GM21717 (cell line): ENCODE measurements around the gene STARD9.
"Not testable (repeated sequence)": the region's sequence is repeated elsewhere in the genome, so short reads cannot be mapped to it uniquely, and the experiment has no call there.

Experiments used
- ATAC-seq: cut with Tn5 transposase; IDR thresholded peaks from one replicate; pipeline ENCODE4 v1.9.1; 2021; ENCODE audit warnings: mild to moderate bottlenecking, moderate library complexity; ENCODE audit not compliant: unreplicated experiment

The STARD9 gene

DNA sequence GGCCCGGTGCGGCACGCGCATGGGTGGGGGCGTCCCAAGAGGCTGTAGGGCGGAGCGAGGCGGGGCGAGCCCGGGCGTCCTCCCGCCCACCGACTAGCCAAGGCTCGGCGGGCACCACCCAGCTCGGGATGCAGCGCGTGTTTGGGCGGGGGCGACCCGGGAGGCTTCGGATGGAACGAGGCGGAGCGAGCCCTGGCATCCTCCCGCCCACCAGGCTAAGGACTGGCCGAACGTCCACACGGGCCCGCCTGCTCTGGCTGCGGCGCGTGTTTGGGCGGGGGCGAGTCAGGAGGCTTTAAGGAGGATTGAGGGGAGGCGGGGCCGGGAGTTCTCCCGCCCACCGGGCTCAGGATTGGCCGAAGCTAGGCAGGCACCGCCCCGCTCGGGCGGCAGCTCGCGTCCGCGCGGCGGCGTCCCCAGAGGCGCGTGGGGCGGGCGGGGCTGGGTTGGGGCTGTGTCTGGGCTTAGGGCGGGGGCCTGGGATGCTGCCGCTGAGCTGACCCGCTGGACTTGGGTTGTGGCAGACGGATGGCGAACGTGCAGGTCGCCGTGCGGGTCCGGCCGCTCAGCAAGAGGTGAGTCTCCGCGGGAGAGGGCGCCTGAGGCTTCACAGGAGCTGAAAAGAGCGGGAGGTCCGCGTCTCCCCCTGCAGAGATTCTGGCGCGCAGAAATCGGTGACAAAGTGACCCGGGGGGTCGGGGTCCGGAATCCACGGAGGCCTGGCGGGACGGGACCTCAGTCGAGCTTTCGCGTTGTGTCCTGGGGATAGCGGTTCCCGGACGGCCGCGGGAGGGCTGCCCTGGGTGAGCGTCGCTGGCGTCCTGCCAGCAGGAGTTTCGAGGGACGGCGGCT is at the start of gene STARD9:
Gene STARD9 (plus strand): TSS at position 419 of the 852 bp plus-strand sequence. CDS start 110 bp downstream, at position 529.
- peak; percentile 88 for ATAC-seq

DNA sequence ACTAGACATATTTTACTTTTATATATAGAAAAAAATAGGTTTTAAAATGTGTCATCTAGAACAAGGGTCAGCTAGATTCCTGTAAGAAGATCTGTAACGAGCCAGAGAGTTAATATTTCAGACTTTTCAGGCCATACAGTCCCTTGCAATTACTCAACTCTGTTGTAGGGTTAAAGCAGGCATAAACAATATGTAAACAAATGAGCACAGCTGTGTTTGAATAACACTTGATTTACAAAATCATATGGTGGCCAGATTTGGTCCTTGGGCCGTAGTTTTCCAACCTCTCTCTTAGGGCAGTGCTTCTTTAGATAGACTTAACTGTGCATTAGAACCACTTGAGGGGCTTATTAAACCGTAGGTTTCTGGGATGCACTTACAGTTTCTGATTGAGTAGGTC is 46.4 kb upstream of the STARD9 start:
- ATAC-seq = no peak

DNA sequence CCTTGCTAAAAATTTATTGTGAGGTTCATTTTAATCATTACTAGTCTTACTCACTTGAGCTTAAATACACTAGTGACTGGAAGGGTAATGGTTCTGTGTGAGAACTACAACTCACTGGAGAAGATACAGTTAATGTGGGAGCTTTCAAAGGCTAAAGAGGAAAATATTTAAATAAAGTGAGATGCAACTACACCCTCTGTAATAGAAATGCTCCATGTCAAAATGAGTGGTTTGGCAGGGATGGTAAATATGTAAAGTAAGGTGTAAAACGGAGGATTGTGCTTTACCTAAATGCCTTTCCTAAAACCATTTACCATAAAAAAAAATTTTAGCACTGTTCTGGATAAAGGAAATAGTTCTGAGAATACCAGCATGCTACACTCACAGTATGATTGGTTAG is 42.2 kb upstream of the STARD9 start:
- ATAC-seq = no peak

DNA sequence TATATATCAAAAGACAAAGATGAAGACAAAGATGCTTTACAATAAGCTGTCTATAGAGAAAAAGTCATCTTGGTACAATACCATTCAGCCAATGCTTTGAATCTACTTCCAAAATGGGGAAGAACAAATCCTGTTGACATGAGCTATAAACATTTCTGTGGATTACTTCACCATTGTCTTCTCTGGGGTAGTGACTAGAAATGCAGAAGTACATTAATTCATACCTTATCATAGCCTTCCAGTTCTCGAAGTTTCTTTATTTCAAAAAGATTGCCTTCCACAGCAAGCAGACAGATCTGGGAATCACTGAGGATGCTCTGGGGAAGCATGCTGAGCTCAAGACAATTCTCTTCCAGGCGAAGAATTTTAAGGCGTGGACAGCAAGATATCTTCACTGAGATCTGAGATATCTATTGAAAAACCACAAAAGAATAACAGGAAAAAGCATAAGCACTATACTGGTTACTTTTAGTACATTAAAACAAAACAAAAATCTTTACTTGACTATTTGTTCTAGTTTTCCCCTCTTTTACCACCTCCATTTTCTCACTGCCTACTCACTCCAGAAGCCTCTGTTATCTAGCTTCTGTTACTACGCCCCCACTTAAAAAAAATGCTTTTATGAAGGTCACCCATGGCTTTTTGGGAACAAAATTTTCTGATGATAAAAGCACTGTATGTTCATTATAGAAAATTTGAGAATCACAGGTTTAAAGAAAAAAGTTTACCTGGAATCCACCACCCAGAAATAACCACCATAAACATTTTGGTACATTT is 30.4 kb upstream of the STARD9 start:
- ATAC-seq = no peak

DNA sequence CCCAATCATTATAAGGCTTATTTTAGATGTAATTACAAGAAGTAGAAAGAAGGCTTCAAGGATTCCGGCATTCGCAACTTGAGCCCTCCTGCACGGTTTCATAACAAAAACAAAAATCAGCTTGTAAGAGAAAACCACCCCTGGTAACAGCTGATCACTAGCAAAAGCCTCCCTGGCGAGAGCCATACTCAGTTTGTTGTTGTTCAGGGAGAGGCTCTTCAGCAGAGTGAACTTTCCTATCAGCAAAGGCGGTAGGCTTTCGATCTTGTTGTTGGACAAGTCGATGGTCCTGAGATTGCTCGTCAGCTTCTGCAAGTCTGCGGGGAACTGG is 27.5 kb upstream of the STARD9 start:
- ATAC-seq = no peak

DNA sequence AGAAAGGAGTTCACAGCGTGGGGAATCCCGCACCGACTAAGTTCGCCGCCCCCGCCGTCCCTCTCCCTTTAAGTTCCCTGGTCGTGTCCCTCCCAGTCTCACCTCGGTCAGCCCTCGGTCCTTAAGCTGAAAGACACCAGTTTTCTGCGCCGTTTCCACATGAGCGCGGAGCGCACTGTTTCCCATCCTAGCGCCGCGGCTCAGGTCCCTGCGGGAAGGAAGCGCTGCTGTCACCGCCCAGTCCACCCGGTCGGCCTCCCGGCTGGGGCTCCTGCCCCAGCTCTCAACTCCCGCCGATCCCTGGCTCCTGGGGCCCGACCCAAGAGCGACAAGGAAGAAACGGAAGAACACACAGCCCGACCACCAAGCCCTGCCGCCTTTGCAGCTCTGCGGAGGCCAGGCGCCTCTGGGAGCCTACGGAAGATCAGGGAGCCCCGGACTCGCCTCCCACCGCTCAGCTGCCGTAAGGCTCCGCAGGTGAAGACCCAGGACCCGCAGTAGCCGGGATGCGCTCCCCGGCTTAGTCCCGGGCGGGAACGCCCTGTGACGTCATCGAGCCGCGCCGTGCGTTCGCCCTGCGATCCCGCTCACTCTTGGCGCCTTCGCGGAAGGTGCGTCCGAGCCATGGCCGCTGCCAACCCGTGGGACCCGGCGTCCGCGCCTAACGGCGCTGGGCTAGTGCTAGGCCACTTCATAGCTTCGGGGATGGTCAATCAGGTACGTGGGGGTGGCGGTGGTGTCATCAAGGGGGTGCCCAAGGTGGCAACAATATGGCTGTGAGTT is 27.0 kb upstream of the STARD9 start, which contains the start of the genes HAUS2 and LRRC57:
Gene HAUS2 (plus strand): TSS at position 590 of the 783 bp plus-strand sequence. CDS start 35 bp downstream, at position 625.
Gene LRRC57 (minus strand): TSS at position 545 of the 783 bp plus-strand sequence. CDS start 359 bp downstream, at position 186.
- ATAC-seq = peak; percentile 63

DNA sequence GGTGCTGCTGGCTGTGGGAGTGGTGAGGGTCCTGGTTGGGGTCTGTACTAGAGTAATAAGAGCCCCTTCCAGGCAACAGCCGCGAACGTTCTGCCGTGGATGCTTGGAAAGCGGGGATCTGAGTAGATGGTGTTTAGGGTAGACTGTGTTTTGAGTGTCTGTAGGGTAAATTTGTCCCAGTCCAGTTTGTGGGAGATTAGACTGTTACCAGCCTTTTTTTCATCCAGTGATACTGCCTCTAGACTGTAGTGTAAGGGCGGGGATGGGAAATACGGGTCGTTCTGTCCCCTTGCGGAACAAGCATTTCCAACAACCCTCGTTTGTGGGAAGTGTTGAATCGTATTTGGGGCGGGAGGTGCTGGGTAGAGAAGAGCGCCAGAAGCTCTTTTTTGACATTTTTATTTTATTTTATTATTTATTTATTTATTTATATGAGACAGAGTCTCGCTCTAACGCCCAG is 26.3 kb upstream of the STARD9 start:
- ATAC-seq = peak; percentile 38

DNA sequence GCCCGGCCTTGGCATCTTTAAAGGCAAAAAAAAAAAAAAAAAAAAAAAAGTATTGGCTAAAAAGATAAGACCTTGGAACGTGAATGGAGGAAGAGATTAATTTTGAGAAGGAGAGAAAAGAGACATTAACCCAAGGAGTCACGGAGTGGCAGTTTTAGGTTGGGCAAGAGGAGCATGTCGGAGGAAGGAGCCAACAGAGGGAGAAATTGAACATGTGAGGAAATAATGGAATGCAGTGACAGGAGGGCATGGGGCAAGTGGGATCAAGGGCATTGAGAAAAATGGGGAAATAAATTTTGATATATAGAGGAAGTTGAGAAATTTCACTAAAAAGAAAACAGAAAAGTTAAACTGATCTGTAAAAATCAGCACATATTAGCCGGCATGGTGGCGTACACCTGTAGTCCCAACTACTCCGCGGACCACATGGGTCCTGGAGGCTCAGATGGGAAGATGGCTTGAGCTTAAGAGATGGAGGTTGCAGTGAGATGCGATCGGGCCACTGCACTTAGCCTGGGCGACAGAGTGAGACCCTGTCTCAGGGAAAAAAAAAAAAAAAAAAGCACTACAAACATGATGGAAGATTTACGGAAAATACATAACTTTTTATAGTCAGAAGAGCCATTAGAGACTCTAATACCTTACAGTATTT is 25.5 kb upstream of the STARD9 start:
- ATAC-seq = no peak

DNA sequence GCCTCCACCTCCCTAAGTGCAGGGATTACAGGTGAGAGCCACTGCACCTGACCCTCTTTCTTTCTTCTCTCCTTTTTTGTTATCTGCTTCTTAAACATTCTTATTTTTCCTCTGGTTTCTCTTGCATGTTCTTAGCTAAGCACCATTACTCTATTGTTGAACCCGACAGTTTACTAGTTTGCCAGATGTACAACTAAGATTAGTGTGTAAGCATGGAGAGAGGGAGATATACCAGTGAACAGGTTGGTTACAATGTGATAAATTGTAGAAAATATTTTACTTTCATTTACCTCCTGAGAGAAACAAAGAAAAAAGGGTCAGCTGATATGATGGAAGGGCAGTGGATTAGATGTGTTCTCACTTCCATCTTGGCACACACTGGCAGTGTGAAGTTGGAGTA is 21.9 kb upstream of the STARD9 start:
- no peak for ATAC-seq

DNA sequence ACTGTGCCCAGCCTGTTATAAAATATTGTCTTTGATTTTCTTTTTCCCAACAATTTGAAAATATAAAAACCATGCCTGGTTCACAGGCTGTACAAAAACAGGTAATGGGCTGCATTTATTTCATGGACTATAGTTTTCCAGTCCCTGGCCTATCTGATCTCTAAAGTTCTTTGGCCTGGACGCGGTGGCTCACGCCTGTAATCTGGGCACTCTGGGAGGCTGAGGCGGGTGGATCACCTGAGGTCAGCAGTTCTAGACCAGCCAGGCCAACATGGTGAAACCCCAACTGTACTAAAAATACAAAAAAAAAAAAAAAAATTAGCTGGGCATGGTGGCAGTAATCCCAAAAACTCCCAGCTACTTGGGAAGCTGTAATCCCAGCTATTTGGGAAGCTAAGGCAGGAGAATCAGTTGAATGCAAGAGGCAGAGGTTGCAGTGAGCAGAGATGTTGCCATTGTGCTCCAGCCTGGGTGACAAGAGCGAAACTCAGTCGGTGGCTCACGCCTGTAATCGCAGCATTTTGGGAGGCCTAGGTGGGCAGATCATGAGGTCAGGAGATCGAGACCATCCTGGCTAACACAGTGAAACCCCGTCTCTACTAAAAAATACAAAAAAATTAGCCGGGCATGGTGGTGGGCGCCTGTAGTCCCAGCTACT is 18.7 kb upstream of the STARD9 start:
- not testable (repeated sequence) for ATAC-seq

DNA sequence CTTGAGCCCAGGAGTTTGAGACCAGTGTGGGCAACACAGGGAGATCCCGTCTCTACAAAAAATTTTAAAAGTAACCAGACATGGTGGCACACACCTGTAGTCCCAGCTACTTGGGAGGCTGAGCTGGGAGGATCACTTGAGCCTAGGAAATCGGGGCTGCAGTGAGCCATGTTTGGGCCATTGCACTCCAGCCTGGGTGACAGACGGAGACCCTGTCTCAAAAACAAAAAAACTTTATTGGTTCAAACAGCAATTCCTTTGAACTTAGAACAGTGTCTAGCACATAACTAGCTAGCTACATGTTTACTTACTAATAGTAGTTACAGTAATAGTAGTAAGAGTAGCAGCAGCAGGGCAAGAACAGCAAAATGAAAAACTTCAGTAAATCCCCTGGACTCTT is 16.7 kb upstream of the STARD9 start:
- no peak for ATAC-seq

DNA sequence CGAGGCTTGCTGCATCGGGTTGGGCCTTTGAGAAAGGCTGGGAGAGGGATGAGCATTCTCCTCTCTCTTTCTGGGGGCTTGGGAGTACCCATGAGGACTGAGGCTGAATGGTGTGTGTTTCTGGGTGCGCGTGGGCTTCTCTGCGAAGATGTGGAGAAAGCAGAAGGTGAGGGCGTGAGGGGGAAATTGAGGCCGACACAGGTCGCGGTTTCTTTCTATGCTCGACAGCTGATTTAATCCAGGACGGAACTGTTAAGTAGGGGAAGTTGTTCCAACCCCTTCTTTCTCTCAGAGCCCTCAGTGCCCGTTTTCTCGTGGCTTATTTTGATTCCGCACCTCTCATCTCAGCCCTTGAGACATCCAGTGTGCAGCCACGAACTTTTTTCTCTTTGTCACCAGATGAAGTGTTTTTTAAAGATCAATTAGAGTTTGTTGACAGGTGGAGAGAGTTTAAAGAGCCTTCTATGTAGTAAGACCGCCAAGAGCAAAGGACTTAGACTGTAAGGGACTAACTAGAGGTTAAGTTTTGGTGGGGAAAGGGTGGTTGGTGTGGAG is 711 bp downstream of the STARD9 start:
- ATAC-seq = no peak

DNA sequence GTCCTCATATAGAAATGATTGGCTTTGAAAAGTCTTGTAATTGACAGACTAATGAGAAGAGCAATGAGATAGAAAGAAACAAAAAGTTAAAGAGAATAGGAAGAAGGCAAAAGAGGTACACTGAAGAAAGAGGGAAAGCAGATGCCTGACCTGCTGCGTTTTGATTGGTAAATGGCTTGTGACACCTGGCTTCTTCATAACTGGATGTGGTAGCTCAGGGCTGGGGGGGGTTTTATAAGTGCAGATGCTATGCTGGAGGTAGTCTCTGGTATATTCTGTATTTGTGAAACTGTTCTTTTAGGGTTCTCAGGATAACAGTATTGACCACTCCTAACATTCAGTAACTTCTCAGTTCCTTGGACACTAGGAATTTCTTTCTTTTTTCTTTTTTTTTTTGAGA is 1.4 kb downstream of the STARD9 start:
- ATAC-seq = no peak

DNA sequence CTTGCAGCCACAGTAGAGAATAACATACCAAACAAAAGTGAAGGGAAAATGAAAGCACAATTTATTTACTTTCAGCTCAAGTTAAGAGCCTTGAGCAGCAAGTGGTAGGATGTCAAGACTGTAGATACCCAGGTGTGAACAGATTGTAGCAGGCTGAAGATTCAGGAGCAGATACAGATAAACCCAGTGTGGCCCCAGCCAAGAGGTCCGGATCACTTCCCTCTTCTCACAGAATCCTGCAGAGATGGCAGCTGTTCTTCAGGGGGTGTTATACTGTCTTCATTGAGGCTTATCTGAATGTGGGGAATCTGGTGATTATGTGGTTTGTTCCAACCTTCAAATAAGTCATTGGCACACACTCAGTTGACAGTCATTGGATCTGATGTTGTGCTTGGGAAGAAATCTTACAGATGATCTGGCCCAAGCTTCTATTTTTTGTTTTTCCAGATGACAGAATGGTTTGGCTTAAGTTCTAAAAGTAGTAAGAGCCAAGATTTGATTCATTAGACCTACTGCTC is 2.2 kb downstream of the STARD9 start:
- no peak for ATAC-seq

DNA sequence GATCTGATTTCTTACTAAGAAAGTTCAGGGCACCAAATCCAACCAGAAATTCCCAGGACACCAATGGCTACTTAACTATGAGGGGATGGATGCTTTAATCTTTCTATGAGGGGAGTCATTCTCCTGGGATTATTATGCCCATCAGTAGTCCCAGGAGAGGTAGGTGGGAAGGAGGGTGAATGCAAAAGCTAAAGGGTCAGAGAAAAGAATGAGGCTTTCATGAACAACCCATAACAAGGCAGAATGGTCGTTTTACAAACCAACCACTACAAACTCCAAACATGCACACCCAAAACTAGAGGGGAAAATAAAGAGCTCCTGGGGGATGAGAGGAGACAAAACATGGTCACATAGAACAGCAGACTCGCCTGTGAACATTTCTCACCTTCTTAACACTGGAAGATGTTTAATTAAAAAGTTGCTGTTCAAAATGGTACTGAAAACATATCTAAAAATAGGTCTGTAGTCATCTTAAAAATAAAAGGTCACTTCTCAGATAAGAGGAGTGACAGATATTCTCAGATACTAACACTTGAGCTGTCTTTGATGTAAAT is 3.7 kb downstream of the STARD9 start:
- no peak for ATAC-seq

DNA sequence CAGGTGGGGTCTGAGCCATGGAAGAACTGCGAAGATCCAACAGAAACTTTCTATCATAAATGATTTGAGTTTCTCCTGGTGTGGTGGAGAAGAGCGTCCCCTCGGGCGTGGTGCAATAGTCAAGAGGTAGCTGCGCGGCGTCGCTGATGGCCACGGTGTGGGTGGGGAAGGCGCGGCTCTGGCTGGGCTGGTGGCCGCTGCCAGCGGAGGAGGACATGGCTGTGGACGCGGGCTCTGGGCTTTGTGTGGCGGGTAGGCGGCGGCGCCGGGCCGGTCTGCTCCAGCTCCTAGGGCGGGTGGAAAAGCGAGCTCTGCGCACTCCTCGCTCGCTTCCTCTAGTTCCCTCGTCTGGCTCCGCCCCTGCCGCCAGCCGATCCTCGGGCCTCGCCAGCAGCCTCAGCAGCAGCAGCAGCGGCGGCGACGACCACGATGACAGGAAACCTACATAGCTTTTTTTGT is 5.9 kb downstream of the STARD9 start:
- peak; percentile 73 for ATAC-seq

DNA sequence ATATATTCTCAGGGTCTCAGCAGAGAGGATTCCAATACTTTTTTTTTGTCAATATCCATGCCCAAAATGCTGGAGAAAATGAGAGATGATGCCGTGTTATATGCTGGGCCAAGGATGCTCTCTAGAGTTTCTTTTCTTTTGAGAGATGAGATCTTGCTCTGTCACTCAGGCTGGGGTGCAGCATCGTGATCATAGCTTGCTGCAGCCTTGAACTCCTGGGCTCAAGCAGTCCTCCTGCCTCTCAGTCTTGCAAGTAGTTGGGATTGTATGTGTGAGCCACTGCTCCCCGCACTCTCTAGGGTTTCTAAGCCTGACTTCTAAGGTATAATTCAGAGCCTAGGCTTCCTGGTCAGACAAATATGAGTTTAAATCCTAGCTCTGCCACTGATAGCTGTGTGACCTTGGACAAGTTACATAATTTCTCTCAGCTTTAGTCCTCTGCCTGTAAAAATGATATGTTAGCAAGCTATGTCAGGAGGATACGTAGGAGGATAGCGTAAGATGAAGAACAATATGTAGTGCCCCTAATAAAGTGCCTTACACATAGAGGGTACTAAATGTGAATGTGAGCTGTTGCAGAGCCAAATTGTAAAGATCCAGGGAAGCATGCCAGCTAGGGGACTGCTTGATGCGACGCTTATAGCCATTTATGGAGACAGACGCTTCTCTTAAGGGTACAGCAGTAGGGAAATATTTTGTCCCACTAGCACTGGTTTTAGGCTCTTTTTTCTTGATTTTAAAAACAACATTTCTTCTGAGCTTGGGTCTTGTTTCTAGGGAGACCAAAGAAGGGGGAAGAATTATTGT is 7.4 kb downstream of the STARD9 start:
- no peak for ATAC-seq

DNA sequence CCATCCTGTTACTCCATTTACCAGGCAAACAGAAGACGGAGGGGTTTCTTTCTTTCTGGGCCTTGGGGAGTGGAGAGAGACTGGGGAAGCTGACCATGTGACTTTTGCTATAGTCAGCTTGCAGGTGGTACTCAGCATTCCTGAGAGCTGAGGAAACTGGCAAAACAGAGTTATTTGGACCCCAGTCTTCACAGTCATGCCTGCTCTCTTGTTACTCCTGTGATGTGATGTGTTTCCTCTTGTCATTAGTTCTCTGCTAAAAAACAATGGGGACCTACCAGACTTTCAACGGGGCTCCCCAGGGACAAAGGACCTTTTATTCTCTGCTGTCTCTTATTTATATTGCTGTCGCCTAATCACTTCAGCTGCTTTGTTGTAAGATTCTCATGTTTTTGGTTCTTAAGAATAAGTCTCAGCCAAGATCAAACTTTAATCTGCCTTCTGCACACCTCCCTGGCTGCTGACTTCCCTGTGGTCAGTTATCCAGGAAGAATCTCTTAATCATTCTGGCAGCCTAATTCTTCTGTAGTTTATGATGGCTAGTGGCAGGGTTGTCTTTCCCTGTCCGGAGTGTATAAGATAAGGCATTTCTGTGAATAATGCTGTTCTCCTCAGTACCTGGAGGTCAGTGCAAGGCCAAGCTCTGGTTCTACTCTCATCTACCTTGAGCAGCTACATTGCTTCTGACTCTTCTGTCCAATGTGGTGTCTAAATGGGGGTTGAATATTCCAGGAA is 8.8 kb downstream of the STARD9 start:
- ATAC-seq = no peak
